K562 (cell line): Measurements from ENCODE around the gene COL1A1. TPM values are rescaled to one million over a fixed set of nuclear protein-coding genes. Genes with fewer than 3 reads are reported as not detected.
A peak's percentile ranks its signal among the peaks of the same experiment; 100 is the strongest.

Experiments used
- ATAC-seq: fragments of 200-7000 bp; cut with Tn5 transposase; 3 replicates; pipeline ENCODE4 v1.9.1; 2020; ENCODE audit warnings: moderate library complexity
- BruUV-seq: library from RNA; stranded (reverse); fragments of 400-500 nt; replicated peaks from 2 replicates; lab custom pipeline; 2021; lab: Mats Ljungman, UMichigan
- CTCF ChIA-PET: fragments of 300-600 bp; formaldehyde crosslinking; extraction: SDS; loops from one replicate; lab custom pipeline; 2021; ENCODE audit warnings: low intra/inter-chr PET ratio; lab: Yijun Ruan, JAX
- POLR2A ChIA-PET: fragments of 300-600, 350-650 bp; sonication (Branson Sonifier 250); formaldehyde crosslinking; extraction: SDS; loops from one replicate; lab custom pipeline; 2021; ENCODE audit warnings: antibody characterized with exemption, inconsistent platforms; lab: Yijun Ruan, JAX
- DNase-seq, 4 experiments: peaks; one replicate each; pipeline versions ENCODE4 v3.0.0 to v3.0.0-alpha.2; 2011 to 2018; ENCODE audit warnings: low spot score in 3 of 4, mixed read lengths in 3 of 4; ENCODE audit errors: extremely low read depth in 1 of 4
- FAIRE-seq: peaks from 2 replicates; lab custom pipeline; 2011; peaks lifted over from hg19 to GRCh38; lab: Jason Lieb, UNC
- H2AFZ ChIP-seq: 2 replicates; pipeline ENCODE4 v1.6.0; 2011; ENCODE audit warnings: low read depth, low read length, control low read depth, inconsistent platforms
- H3K27ac ChIP-seq: fragments of 200-600 bp; 3 replicates; pipeline ENCODE4 v1.8.0; 2011; ENCODE audit warnings: low read depth, mild to moderate bottlenecking, control low read depth, inconsistent platforms, low read length, moderate library complexity, mixed read lengths; ENCODE audit errors: extremely low read depth
- H3K27me3 ChIP-seq, 2 experiments: fragments of 300-600 bp in 1 of 2; 2 replicates in 1 of 2; 3 replicates in 1 of 2; pipeline versions ENCODE4 v1.6.0 to v1.8.0; 2011; ENCODE audit warnings: inconsistent platforms in 2 of 2, low read length in 2 of 2, mild to moderate bottlenecking in 1 of 2, mixed read lengths in 1 of 2, moderate library complexity in 1 of 2; ENCODE audit not compliant: control insufficient read depth in 2 of 2, insufficient read depth in 2 of 2
- H3K36me3 ChIP-seq: fragments of 300-600 bp; 3 replicates; pipeline ENCODE4 v1.8.0; 2011; ENCODE audit warnings: mild to moderate bottlenecking, low read length, inconsistent platforms; ENCODE audit not compliant: control insufficient read depth, insufficient read depth
- H3K4me1 ChIP-seq, 2 experiments: fragments of 200-600 bp in 1 of 2; replicated peaks in 1 of 2; 2 replicates in 1 of 2; 3 replicates in 1 of 2; pipeline versions ENCODE4 v1.5.1 to v1.8.0; 2011; ENCODE audit warnings: inconsistent platforms in 2 of 2, low read length in 2 of 2, mild to moderate bottlenecking in 1 of 2, mixed read lengths in 1 of 2, moderate library complexity in 1 of 2; ENCODE audit not compliant: control insufficient read depth in 2 of 2, insufficient read depth in 2 of 2
- H3K4me2 ChIP-seq: 2 replicates; pipeline ENCODE4 v1.6.1; 2011; ENCODE audit warnings: low read length, control low read depth, inconsistent platforms, mixed read lengths; ENCODE audit not compliant: insufficient read depth
- H3K4me3 ChIP-seq: fragments of 200-600 bp; sonication (generic), shearing (Covaris generic); 2 replicates; pipeline ENCODE4 v1.5.1; 2016; ENCODE audit warnings: control low read depth, inconsistent platforms
- H3K79me2 ChIP-seq: fragments of 200-600 bp; 3 replicates; pipeline ENCODE4 v1.8.0; 2011; ENCODE audit warnings: low read length, inconsistent platforms; ENCODE audit not compliant: control insufficient read depth, insufficient read depth
- H3K9ac ChIP-seq, 2 experiments: 2 replicates each; pipeline versions ENCODE4 v1.6.0 to v1.6.1; 2011; ENCODE audit warnings: low read depth in 2 of 2, low read length in 2 of 2, control low read depth in 1 of 2, inconsistent platforms in 1 of 2, mild to moderate bottlenecking in 1 of 2, mixed read lengths in 1 of 2; ENCODE audit not compliant: insufficient read depth in 1 of 2
- H3K9me1 ChIP-seq: one replicate; pipeline ENCODE4 v1.6.0; 2011; ENCODE audit warnings: inconsistent platforms, mild to moderate bottlenecking, low read length, moderate library complexity; ENCODE audit not compliant: control insufficient read depth, insufficient read depth
- H3K9me3 ChIP-seq: replicated peaks from 2 replicates; pipeline ENCODE4 v1.5.1; 2011; ENCODE audit warnings: low read depth, low read length, inconsistent platforms; ENCODE audit not compliant: control insufficient read depth, insufficient read depth
- H4K20me1 ChIP-seq: replicated peaks from 2 replicates; pipeline ENCODE4 v1.6.1; 2011; ENCODE audit warnings: low read length, inconsistent platforms, mixed read lengths; ENCODE audit not compliant: control insufficient read depth, insufficient read depth
- ELF1 ChIP-seq: fragments of 200-800 bp; sonication (Bioruptor generic); IDR thresholded peaks from 2 replicates; pipeline ENCODE4 v1.6.1; 2016; ENCODE audit warnings: missing genetic modification characterization, missing compliant biosample characterization
- RBM25 ChIP-seq: fragments of 200-400 bp; formaldehyde crosslinking; IDR thresholded peaks from 2 replicates; pipeline ENCODE4 v1.6.1; 2018; ENCODE audit warnings: low read length, low read depth, moderate library complexity; ENCODE audit not compliant: severe bottlenecking
- USF2 ChIP-seq: sonication (generic); formaldehyde crosslinking; IDR thresholded peaks from 2 replicates; pipeline ENCODE4 v1.5.0; 2020; ENCODE audit warnings: missing genetic modification reagents
- in situ Hi-C: fragments of 300-500 bp; cut with MboI; formaldehyde crosslinking; loops from 4 replicates; pipeline ENCODE4 v1.15.0; 2018; ENCODE audit warnings: inconsistent platforms, mixed read lengths
- intact Hi-C: fragments of 100-400 bp; cut with micrococcal nuclease; formaldehyde crosslinking; loops from 2 replicates; pipeline ENCODE4 v1.14.2; 2022
- polyA plus RNA-seq, 8 experiments: library from polyadenylated mRNA; depleted of rRNA in 4 of 8; stranded (reverse) in 5 of 8; unstranded in 3 of 8; fragments of >200 nt; fragmentation: Nextera tagmentation in 2 of 8; fragmentation: Illumina TruSeq in 1 of 8; extraction: Ambion mirVana in 2 of 8; extraction: Trizol in 1 of 8; gene quantifications; 2 replicates each; pipeline versions ENCODE4 v1.2.1 to v1.2.3, GENCODE V29; 2011 to 2014; ENCODE audit warnings: inconsistent platforms in 1 of 8, missing spikeins in 1 of 8
- total RNA-seq, 7 experiments: library from RNA; depleted of rRNA in 6 of 7; stranded (reverse); fragments of >200 nt in 6 of 7; fragmentation: Illumina TruSeq in 2 of 7; extraction: Trizol in 2 of 7; gene quantifications; 2 replicates each; pipeline versions ENCODE4 v1.2.1 to v1.2.3, GENCODE V29; 2011 to 2021; ENCODE audit warnings: low replicate concordance in 1 of 7
- TF ChIP-seq, protein P1 (sequence below): fragments of 450-650 bp; formaldehyde crosslinking; IDR thresholded peaks from 2 replicates; pipeline ENCODE4 v1.4.0; 2020; ENCODE audit warnings: mild to moderate bottlenecking, mixed read lengths
- TF ChIP-seq, protein P2 (sequence below): sonication (generic); formaldehyde crosslinking; IDR thresholded peaks from 2 replicates; pipeline ENCODE4 v1.8.1; 2022; ENCODE audit warnings: missing genetic modification reagents

COL1A1 gene
- total and polyA plus RNA-seq, 9 of the 15 experiments (the other 6 are each of a cell fraction or from before 2014, with no cell fraction given) = 0.04 to 3.4 (median 0.18) TPM

DNA sequence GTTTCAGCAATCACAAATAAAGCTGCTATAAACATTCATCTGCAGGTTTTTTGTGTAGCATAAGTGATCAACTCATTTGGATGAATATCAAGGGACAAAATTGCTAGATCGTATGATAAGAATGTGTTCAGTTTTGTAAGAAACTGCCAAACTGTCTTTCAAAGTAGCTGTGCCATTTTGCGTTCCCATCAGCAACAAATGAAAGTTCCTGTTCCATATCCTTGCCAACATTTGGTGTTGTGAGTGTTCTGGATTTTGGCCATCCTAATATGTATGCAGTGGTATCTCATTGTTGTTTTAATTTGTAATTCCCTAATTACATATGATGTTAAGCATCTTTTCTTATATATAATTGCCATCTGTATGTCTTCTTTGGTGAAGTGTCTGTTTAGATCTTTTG is 36.5 kb upstream of the COL1A1 start (continued):
- TF ChIP-seq USF2 = no peak
- TF ChIP-seq, all 486 proteins: peak for 0

DNA sequence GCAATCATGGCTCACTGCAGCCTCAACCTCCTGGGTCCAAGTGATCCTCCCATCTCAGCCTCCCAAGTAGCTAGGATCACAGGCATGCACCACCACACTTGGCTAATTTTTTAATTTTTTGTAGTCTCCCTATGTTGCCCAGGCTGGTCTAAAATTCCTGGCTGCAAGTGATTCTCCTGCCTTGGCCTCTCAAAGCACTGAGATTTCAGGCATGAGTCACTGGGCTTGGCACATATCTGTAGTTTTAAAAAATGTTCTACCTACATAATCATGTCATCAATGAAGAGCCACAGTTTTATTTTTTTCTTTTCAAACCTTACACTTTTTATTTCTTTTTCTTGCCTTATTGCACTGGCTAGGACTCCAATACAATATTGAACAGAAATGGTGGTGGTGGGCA is 33.1 kb upstream of the COL1A1 start:
- in situ Hi-C loops (no loop called here), intact Hi-C loops (no loop called here)
- H3K4me3 ChIP-seq = no peak overlapping the region
- no peaks in the 10 kb centered on the region for H3K79me2 ChIP-seq
- no peaks in the 10 kb centered on the region for H3K4me1 ChIP-seq
- H3K9ac ChIP-seq = no peak overlapping the region
- no TSS peak for BruUV-seq
- ChIA-PET POLR2A (no interaction called here), CTCF (no interaction called here)
- no peak overlapping the region for H2AFZ ChIP-seq
- no peaks in the 10 kb centered on the region; the same call in 1 of the 2 replicates for H4K20me1 ChIP-seq
- no peak for ATAC-seq
- H3K9me3 ChIP-seq = no peaks in the 10 kb centered on the region; the same call in 1 of the 2 replicates
- no peaks in the 10 kb centered on the region for H3K9me1 ChIP-seq
- no peak for DNase-seq
- H3K27me3 ChIP-seq = peaks cover 3 to 5% of the 10 kb centered on the region in 2 experiments; a peak in 2 of 5 replicates
- no peaks in the 10 kb centered on the region for H3K36me3 ChIP-seq
- H3K4me2 ChIP-seq = no peak overlapping the region
- FAIRE-seq = no peak
- no peak overlapping the region for H3K27ac ChIP-seq
- TF ChIP-seq ELF1 (tag) (no peak), RBM25 (peak; percentile 51)
- TF ChIP-seq, protein P1, sequence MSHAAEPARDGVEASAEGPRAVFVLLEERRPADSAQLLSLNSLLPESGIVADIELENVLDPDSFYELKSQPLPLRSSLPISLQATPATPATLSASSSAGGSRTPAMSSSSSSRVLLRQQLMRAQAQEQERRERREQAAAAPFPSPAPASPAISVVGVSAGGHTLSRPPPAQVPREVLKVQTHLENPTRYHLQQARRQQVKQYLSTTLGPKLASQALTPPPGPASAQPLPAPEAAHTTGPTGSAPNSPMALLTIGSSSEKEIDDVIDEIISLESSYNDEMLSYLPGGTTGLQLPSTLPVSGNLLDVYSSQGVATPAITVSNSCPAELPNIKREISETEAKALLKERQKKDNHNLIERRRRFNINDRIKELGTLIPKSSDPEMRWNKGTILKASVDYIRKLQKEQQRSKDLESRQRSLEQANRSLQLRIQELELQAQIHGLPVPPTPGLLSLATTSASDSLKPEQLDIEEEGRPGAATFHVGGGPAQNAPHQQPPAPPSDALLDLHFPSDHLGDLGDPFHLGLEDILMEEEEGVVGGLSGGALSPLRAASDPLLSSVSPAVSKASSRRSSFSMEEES (CRISPR knock-in tag) = no peak
- TF ChIP-seq, protein P2, sequence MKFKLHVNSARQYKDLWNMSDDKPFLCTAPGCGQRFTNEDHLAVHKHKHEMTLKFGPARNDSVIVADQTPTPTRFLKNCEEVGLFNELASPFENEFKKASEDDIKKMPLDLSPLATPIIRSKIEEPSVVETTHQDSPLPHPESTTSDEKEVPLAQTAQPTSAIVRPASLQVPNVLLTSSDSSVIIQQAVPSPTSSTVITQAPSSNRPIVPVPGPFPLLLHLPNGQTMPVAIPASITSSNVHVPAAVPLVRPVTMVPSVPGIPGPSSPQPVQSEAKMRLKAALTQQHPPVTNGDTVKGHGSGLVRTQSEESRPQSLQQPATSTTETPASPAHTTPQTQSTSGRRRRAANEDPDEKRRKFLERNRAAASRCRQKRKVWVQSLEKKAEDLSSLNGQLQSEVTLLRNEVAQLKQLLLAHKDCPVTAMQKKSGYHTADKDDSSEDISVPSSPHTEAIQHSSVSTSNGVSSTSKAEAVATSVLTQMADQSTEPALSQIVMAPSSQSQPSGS = no peak
